ENCODE measurements around the gene EPB41. TPM values are rescaled to one million over a fixed set of nuclear protein-coding genes. Genes with fewer than 3 reads are reported as not detected.
"Not testable (repeated sequence)": the region's sequence is repeated elsewhere in the genome, so short reads cannot be mapped to it uniquely, and the experiment has no call there.

Gene EPB41
- polyA plus RNA-seq, 3 donors, result 49.9 to 60.8 (median 60.1) TPM

- no peak for DNase-seq
These were observed 184.9 kb downstream of the EPB41 start for GRCh38 chr1:29099286-29099685.

- no peak for DNase-seq
These were observed 186.1 kb downstream of the EPB41 start for GRCh38 chr1:29100487-29100886.

- no peak for DNase-seq
These were observed 191.5 kb downstream of the EPB41 start for GRCh38 chr1:29105822-29106221.

- not testable (repeated sequence) for DNase-seq
These were observed 193.7 kb downstream of the EPB41 start for GRCh38 chr1:29108041-29108440.

GRCh38 chr1:29112705-29113412, 198.5 kb downstream of the EPB41 start:
- DNase-seq, result no peak

- DNase-seq, result no peak
These were observed 199.2 kb downstream of the EPB41 start for GRCh38 chr1:29113413-29114117.

GRCh38 chr1:29114654-29115053, 200.3 kb downstream of the EPB41 start:
- DNase-seq, result no peak

- DNase-seq, result no peak
These were observed 203.0 kb downstream of the EPB41 start for GRCh38 chr1:29117381-29117780.

- no peak for DNase-seq
These were observed 205.0 kb downstream of the EPB41 start for GRCh38 chr1:29119121-29119929.

GRCh38 chr1:29120367-29120766, 206.0 kb downstream of the EPB41 start:
- no peak for DNase-seq

- DNase-seq, result peak; percentile 54
These were observed 206.6 kb downstream of the EPB41 start for GRCh38 chr1:29120947-29121485.

- peak; percentile 21 for DNase-seq
These were observed 207.2 kb downstream of the EPB41 start for GRCh38 chr1:29121516-29121935.

GRCh38 chr1:29121936-29122681, 207.7 kb downstream of the EPB41 start:
- DNase-seq, result peak; percentile 52

GRCh38 chr1:29122682-29123052, 208.3 kb downstream of the EPB41 start:
- no peak for DNase-seq

GRCh38 chr1:29123053-29123886, 208.9 kb downstream of the EPB41 start:
- peak; percentile 24 for DNase-seq

GRCh38 chr1:29123887-29124365, 209.6 kb downstream of the EPB41 start, which contains the start of gene TMEM200B:
Gene TMEM200B, minus strand, starts transcription at chr1:29123903. Its CDS starts 2,075 bp downstream, at chr1:29121828.
- no peak for DNase-seq

GRCh38 chr1:29124366-29125236, 210.2 kb downstream of the EPB41 start:
- DNase-seq, result peak; percentile 90

GRCh38 chr1:29125237-29125641, 210.9 kb downstream of the EPB41 start:
- no peak for DNase-seq

GRCh38 chr1:29125788-29126187, 211.4 kb downstream of the EPB41 start:
- DNase-seq, result no peak
